Stimulated activated CD8-positive, alpha-beta memory T cell treated with anti-CD3 and anti-CD28 coated beads, Interleukin-4, amount 100 ng/mL, for 4 hours (primary cell): Measurements from ENCODE around the gene TMEM178B.

Source experiments
- DNase-seq, 2 donors: peaks; one replicate each; pipeline ENCODE4 v3.0.0-alpha.2; 2020; ENCODE audit warnings: low read depth in 2 of 2, low spot score in 1 of 2

TMEM178B gene

GRCh38 chr7:141511676-141512396, 438.0 kb downstream of the TMEM178B start:
- DNase-seq = no peak

DNA sequence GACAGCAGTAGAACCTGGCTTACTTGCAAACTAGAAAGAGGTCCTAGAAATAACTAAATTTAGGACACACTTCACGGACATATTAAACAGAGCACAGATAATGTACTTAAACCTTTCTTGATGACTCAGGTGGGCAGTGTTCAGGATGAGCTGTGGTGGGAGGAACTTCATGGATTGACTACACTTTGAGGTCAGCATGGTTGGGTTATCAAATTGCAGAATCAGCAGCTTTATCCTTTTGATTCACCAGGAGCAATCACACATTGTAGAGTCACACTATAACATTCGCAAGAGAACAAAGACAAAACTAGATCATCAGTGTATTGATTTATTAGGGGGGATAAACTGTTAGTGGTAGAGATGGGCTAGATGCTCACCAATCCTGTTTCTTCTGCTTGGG, 438.7 kb downstream of the TMEM178B start:
- DNase-seq = no peak

DNA sequence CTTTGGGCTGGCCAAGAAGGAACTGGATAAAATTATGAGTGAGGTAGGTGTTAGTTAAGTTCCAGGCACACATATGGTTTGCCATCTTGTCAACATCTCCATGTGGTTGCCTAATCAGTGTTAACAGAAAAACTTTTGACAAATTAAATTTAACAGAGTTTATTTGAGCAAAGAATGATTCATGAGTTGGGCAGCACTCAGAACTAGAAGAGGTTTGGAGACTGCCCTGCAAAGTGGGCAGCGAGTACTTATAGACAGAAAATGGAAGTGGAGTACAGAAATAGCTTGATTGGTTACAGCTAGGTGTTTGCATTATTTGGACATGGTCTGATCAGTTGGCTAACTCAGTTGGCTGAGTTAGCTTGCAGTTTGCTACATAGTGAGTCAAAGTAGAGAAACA, 439.9 kb downstream of the TMEM178B start:
- no peak for DNase-seq

DNA sequence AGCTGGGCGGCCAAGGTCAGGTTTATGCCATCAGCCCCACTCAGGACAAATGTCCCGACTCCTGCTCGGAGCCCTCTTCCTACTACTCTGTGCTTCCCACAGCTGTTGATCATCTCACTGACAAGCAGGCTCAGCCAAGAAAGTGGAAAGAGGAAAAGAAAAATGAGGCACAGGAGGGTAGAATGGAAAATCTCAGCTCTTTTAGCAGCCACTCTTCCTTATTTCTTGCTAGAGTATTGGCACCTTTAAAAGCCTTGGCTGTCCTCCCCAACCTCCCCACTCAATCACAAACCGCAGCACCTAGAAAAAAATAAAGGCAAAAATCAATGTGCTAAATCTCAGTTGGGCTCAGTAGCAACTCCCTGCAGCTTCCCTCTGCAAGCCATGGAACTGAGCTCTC, 442.1 kb downstream of the TMEM178B start:
- DNase-seq = no peak

DNA sequence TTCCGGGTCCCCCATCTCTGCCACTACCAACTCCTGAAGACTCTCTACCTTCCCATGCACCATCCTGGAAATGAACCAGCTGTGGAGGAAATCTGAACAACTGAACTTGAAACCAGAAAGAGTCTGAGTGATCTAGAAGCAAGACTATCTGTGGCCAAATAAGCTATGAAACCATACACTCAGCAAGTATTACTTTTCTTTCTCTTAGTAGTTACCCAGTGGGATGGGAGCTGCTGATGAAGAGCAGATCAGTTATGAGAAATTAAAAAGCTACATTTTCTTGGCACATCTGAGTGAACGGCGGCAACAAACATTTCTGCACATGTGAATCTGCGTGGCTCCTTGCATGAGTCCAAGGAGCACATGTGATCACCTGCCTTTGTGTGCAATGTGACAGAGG, 445.8 kb downstream of the TMEM178B start:
- DNase-seq = no peak

DNA sequence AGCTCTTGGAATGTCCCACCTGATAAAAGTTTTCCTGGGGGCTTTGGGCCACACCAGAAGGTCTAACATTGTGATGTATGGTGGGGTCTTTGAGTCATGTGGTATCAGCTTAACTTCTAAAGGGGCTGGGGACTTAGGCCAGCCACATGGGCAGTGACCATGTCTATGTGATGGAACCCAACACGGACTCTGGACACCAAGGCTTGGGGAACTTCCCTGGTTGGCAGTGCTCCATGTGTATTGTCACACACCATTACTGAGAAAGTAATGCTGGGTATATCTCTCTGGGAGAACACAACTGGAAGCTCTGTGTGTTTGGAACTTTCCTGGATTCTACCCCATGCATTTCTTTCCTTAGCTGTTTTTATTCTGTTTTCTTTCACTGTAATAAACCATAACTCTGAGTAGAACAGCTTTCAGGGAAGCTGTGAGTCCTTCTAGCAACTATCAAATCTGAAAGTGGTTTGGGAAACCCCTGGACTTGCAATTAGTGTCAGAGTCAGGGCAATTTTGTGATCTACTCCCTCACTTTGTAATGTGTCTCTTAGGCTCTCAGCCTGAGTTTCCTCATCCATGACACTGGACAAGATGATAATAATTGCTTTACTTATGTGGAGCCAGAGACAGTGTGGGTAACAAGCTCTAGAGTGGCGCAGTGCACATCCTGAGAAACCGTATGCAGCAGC, 448.9 kb downstream of the TMEM178B start:
- DNase-seq = no peak

GRCh38 chr7:141525973-141526514, 452.2 kb downstream of the TMEM178B start:
- DNase-seq = no peak

DNA sequence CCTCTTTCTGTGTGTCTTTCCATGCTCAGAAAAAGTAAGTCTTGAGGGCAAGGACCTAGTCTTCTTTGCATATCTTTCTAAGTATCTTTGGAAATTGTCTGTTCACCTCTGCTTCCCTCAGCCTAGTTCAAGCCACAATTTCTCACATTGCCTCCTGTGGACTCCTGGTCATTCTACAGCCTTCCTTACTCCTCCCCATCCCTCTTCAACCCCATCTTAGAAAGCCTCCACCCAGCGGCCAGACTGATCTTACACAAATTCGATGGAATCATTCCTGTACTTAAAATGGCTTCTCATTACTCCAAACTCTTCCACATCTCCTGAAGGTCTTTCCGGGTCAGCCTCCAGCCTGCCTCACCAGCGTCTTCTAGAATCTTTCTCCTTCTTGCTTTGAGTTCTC, 453.2 kb downstream of the TMEM178B start:
- no peak for DNase-seq

DNA sequence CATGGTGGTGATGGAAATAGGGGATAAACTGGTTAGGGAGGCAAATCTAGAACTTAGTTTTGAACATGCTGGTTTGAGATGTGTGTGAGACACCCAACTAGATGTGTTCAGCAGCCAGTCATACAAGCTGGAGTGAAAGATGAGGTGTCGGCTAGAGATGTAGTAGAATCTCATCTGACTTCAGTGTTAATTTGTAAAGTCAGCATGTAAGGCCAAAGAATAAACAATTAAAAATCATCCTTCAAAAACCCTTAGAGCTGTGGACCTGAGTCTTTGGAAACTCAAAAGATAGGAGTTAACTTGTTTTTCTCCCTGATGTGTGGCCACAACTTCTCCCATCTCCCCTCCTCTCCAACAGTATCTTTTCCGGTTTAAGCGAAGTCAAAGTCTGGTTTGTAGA, 454.5 kb downstream of the TMEM178B start:
- no peak for DNase-seq
